Uterus (tissue), 2 donors: ENCODE data around the gene FANCB.

ENCODE experiments used
- POLR2A ChIP-seq, 2 donors: fragments of 450-650 bp; IDR thresholded peaks; one replicate each; pipeline ENCODE4 v1.6.1; 2016; ENCODE audit warnings: antibody characterized with exemption in 2 of 2, mild to moderate bottlenecking in 1 of 2, moderate library complexity in 1 of 2
- TF ChIP-seq, protein P1 (sequence below), 4 experiments: fragments of 200-600 bp in 2 of 4; fragments of 450-650 bp in 2 of 4; sonication (generic) in 2 of 4; IDR thresholded peaks; one replicate each; pipeline ENCODE4 v1.5.1; 2016 to 2019; ENCODE audit warnings: antibody characterized with exemption in 4 of 4, mild to moderate bottlenecking in 2 of 4, moderate library complexity in 1 of 4

DNA sequence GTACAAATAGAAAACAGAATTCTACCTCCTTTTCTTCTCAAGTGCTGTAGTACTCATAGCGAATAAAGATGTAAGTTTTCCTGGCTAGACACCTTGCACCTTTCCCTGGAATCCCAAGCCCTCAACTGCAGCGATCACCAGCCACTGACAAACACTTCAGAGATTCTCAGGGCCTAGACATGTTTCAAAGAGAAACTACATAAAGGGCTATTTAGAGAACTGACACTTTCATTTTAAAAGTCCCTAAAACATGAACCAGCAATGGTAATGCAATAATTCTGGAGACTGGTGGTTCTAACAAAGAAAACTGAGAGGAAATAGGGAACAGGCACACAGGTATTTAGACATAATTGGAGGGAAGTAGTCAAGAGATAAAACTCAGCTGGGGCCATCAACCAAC lies 35.7 kb downstream of the FANCB start:
- TF ChIP-seq POLR2A (IDR thresholded peaks at IDR 0.05) = no peak
- TF ChIP-seq, protein P1, sequence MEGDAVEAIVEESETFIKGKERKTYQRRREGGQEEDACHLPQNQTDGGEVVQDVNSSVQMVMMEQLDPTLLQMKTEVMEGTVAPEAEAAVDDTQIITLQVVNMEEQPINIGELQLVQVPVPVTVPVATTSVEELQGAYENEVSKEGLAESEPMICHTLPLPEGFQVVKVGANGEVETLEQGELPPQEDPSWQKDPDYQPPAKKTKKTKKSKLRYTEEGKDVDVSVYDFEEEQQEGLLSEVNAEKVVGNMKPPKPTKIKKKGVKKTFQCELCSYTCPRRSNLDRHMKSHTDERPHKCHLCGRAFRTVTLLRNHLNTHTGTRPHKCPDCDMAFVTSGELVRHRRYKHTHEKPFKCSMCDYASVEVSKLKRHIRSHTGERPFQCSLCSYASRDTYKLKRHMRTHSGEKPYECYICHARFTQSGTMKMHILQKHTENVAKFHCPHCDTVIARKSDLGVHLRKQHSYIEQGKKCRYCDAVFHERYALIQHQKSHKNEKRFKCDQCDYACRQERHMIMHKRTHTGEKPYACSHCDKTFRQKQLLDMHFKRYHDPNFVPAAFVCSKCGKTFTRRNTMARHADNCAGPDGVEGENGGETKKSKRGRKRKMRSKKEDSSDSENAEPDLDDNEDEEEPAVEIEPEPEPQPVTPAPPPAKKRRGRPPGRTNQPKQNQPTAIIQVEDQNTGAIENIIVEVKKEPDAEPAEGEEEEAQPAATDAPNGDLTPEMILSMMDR (IDR thresholded peaks at IDR 0.05) = no peak
